NCI-H2107 (cell line): ENCODE measurements around the gene COL28A1.
A peak's percentile ranks its signal among the peaks of the same experiment; 100 is the strongest.
"Not testable (repeated sequence)": the region's sequence is repeated elsewhere in the genome, so short reads cannot be mapped to it uniquely, and the experiment has no call there.

Experiments
- DNase-seq: peaks from one replicate; lab custom pipeline; 2025; lab: John Stamatoyannopoulos, UW

Gene COL28A1

DNA sequence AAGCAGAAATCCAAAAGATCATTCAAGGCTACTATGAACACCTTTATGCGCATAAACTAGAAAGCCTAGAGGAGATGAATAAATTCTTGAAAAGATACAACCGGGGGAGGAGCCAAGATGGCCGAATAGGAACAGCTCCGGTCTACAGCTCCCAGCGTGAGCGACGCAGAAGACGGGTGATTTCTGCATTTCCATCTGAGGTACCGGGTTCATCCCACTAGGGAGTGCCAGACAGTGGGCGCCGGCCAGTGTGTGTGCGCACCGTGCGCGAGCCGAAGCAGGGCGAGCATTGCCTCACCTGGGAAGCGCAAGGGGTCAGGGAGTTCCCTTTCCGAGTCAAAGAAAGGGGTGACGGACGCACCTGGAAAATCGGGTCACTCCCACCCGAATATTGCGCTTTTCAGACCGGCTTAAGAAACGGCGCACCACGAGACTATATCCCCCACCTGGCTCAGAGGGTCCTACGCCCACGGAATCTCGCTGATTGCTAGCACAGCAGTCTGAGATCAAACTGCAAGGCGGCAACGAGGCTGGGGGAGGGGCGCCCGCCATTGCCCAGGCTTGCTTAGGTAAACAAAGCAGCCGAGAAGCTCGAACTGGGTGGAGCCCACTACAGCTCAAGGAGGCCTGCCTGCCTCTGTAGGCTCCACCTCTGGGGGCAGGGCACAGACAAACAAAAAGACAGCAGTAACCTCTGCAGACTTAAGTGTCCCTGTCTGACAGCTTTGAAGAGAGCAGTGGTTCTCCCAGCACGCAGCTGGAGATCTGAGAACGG, 70.5 kb downstream of the COL28A1 start:
- DNase-seq, result not testable (repeated sequence)

DNA sequence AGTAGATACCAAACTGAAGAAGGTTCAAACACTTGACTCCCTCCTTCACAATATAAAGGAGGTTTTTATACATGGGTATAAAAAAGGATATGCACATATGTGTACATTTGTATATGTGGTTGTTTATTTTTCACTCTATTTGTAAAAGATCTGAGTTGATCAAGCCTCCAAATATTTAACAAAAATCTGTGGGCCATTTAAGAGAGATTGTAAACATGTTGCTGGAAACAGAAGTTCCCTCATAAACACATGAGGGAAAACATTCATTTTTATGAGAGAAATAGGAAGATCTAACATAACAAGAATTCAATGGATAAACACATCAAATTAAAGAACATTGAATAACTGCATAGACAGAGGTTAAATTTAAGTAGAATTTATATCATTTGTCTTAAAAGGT, 81.7 kb downstream of the COL28A1 start:
- no peak for DNase-seq

DNA sequence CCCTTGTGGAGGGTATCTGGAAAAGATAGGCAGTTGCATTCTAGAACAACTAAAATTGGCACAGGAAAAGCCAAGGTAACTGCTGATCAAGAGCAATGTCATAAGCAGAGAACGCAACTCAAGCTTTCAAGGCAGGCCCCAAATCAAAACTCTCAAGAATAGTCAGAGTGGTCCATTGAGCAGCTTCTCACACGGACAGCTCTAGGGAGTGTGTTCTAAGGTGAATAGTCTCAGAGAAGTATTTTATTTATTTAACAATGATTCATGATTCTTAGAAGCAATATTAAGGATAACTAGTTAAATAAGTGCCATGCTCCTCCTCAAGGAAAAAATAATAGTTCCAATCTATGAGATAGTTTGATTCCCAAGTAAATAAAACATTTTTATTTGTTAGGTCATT, 83.0 kb downstream of the COL28A1 start:
- DNase-seq, result no peak

DNA sequence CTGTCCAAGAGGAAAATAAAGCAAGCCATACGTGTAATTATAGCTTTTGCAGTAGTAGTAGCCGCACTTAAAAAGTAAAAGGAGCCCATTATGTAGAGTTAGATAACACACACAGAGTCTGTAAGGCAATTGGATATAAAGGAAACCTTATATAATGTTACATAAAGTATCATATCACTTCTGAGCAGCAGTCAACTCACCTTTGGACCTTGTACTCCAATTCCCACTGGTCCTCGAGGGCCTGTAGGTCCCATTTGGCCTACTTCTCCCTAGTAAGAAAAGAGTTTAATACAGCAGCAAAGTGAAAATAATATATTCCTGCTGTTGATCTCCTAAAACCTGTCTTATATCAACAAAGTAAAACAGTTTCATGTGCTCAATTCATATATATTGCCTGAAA, 83.6 kb downstream of the COL28A1 start:
- DNase-seq, result no peak

DNA sequence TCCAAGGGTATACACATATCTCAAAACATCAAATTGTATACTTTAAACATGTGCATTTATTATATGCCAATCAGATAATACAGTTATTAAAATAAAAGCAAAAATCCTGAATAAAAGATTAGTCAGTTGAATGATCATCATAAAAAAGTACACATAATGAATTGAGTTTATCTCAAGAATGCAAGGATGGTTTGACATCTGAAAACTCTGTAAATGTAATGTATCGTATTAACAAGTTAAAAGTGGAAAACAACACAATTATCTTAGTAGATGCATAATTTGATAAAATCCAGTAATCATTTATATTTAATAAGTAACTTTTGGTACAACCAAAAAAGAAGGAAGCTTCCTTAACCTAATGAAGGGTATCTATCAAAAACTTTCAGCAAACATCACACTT, 86.6 kb downstream of the COL28A1 start:
- no peak for DNase-seq

DNA sequence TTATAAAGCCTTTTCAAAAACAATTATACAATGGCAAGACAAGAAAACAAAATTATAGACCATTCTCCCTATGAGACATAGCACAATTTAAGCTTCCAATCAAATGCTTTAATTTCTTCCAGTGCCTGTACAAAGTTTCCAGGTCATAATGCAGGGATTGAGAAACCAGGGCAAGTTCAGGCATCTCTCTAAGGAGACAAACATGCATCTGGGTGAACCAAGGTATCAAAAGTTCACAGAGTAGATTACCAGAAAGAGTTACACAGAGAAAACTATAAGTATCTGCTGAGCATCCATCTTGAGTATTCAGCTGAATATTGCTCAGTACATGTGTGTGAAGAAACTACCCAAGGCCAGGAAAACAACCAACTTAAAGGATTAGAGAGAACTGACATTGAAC, 89.1 kb downstream of the COL28A1 start:
- no peak for DNase-seq

DNA sequence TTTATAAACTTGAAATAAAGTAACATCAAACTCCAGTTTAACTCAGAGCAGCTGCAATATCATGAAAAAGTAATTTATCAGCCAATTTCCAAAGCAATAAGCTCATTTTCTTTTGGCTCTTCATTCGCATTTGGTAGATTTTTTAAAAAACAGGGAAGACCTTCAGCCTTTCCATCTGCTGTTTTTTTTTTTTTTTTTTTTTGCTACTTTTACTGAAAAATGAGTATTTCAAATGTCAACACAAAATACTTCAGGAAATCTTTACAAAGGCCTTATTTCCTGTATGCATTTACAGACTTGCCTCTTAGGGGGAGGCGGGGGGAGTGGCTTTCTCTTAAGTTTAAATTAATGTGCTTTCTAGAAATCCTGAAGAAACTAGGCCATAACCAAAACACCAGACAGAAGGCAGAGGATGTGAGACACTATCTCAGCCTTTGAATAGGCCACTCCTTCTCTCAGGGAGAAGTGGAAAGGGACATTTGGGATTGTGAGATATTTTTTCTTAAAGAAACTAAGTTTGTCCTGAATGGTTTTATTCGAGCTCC, 91.8 kb downstream of the COL28A1 start:
- no peak for DNase-seq

DNA sequence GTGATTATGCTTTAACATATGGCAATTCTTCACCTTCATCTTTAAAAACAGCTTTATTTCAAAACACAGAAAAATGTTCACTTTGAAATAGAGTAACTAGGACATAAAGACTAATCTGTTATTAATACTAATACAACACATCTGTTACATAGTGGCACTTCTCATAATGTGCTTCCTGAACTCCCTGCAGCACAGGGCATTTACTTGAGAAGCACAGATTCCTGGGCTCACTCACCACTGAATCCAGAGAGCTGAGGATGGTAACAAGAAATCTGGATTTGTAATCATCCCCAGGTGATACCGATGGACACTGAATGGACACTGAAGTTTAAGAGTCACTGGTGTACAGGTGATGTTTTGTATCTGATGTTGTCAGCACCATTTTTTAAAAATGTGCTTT, 96.1 kb downstream of the COL28A1 start:
- DNase-seq, result no peak

DNA sequence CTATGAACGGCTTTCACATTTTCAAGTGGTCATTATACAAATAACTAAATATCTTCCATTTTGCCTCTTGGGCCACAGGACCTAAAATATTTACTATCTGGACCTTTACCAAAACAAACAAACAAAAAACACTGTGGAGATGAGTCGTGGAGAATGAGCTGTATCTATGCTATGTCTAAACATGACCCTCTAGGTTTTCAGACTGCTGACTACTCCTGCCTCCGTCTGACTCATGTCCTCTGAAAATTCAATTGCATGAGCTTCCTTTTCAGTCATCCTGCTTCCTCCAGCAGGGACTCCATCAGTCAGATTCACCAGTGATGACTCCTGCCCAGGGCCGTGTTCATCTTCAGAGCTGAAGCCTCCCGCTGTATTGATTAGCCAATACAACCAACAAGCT, 96.8 kb downstream of the COL28A1 start:
- no peak for DNase-seq

DNA sequence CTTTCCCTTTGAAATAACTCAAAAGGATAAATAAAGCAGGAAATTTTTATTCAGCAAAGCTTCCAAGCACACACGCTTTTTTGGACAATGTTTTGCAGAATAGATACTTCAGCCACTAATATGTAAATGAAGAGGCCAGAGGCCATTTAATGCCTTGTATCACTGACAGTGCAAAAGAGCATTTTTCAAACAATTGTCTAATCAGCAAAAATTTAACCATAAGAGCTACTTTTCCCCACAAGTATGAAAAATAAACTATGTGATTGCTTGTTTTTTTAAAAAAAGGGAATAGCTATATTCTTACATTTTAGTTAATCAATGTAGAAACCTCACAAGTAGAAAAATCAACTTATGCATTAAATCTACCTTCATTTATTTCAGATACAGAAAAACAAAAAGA, 99.7 kb downstream of the COL28A1 start:
- no peak for DNase-seq

DNA sequence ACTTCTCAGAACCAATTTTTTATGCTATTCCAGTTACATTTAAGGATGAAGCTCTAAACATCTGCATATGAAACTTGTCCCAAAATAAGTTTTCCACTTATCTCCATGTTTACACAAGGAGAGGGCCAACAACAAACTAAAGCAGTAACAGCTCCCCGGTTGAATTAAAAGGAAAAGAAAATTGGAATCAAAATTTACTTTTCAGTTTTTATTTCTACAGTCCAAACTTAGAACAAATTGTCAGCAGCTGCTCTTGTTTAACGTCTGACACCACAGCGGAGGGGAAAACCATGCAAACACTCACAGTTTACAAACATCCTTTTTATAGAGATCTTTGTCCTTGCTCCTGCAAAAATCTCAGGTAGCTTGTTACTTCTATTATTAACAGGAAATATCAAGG, 101.3 kb downstream of the COL28A1 start:
- no peak for DNase-seq

DNA sequence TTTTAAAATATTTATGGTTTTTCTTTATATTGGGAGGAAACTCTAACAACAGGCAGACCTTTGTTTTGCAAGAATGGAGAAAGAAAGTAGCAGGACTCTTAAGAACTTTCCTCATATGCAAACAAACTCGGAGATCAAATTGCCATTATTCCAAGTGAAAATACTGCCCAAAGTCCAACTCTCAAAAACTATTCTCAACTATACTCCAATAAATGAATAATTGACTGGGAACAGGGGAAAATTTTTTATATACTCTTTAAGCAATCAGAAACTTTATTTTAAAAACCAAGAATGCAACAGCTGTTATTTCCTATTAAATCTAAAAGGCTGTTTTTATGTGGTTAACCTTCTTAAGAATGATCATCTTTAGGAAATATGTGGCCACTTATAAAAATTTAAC, 101.9 kb downstream of the COL28A1 start:
- no peak for DNase-seq

DNA sequence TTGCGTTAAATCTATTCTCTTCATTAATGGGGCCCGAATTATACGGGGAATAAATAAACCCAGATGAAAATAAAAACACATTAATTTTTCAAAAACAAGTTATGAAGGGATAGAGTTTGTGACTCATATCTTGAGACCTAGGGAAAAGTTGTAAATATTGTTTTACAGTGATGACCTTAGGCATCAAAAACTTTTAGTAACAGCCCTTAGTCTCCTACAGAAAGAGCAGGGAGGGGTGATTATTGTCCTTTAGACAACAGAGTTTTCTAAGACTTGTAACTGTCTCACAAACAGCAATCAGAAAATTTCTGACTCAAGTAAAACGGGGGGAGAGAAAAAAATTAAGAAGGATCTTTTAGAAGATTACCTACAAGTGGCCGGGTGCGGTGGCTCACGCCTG, 102.7 kb downstream of the COL28A1 start:
- DNase-seq, result no peak

DNA sequence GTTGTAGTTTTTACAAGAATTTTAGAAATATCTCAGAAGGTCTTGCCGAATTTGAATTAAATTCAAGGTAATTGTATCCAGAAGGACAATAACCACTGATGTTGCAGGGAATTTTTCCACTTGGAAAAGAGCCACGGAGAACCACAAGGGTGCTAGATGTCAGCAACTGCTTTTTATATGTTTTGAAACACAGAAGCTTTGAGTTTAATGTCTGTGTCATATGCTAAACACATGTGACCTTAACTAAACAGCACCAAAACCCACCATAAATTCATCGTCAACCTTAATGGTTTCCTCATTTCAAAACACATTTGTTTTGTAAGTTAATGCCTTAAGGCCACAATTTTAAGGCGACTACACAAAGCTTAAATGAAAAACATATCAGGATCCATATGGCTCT, 106.9 kb downstream of the COL28A1 start:
- no peak for DNase-seq

DNA sequence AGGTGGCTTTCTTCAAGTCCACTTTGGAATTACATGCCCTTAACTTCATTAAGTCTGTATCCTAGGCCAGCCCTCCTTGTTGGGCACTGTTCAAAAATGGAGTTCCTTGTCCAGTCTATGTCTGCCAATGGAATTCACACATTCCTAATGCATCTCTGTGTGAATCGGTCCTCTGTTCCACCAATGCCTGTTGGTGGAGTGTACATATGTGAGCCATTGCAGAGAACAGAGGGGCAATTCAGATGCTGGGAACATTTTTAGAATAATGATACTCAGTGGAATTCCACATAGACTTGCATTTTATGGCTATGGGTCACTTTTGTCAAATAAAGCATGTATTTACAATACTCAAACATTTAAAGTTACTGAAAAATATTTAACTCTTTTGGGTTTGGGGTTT, 108.3 kb downstream of the COL28A1 start:
- DNase-seq, result no peak

DNA sequence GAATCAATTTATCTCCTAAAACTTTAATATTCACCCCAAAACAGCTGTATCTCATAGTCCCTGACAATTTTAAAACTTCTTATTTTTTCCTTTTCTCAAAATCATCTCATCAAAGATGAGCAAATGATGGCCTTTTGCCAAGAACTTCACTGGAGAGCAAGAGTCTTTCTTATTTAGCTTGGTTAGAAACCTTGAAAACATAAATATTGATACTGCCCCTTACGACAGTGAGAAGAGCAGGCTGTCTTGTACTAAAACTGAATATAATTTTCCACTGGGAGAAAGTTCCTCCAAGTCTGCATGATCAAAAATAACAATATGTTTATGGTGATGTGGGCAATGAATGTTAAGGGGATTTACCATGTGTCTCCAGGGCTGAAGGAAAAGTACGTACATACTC, 109.0 kb downstream of the COL28A1 start:
- no peak for DNase-seq

DNA sequence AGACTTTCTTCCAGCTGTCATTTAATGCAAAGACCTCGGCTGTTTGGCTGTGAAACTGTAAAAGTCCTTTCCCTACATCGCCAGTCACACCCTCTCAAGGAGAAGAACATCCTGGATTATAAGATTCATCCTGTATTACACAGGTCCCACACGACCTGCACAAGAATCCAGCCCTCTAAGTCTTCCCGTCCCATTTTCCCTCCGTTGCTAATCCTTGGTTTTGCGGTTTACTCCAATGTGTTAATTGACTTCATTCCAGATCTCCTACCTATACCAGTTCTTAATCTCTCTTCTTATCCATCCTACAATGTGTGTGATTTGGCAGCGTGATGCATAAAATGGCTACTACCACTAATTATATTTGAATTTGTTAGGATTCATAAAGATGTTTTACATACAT, 110.4 kb downstream of the COL28A1 start:
- DNase-seq, result no peak

DNA sequence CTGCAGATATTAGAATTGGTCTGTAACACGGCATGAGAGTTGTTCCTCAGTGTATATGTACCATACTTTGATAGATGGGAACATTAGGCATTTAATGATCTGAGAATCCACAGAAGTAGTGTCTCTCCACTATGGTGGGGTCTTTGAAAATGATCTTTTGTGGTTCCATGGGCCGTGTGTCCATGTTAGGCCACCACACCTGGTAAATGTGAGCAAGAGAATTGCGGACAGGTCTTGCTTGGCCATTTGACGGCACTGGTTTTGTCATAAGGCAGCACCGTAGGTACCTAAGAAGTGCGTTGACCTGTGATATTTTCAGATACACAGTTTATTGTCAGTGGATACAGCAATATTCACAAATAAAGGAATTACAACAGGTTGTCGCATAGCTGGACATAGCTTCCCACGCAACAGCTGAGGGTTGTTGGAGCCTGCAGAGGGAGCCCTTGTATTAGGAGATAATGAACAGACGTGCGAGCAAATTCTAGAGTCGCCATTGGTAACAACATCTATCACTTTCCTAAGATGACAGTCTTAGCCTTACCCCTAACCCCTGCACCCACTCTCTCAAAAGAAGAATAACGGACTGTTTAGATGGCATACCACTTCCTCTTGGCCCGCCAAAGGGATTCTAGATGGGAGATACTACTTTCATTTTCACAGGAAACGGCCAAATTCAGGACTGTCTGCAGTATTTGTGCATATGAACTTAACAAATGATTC, 111.4 kb downstream of the COL28A1 start:
- peak; percentile 71 for DNase-seq

DNA sequence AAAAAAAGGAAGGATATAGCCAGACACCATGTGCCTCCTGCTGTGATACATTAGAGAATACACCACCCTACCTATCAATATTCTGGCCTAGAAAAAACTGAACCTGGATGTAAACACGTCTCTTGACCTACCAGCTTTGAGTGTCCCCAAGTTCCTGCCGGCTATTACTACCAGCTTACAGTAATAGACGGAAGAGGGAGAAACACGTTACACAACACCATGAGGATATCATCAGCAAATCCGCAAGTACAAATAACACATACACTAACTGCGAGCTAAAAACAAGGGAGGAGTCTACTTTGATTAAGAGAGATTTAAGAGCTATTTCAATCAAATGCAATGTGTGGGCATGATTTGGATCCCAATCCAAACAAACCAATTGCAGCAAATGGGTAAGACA, 113.0 kb downstream of the COL28A1 start:
- no peak for DNase-seq

DNA sequence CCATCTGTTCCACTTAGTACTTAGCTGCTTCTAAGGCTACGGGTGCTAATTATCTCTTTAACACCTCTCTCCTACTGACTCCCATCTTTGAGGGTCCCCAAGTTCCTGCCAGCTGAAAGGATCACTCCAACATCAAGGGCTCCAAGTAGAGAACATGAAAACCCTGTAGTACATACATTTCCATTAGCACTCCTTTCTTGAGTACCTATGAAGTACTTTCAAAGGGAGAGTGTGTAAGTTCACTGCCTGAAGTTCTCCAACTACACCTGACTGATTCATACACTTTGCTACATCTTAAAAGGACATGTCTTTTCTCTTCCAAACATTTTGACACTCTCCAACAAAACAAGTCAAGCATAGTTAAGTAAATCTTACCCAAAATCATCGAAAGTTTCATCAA, 113.8 kb downstream of the COL28A1 start:
- no peak for DNase-seq

DNA sequence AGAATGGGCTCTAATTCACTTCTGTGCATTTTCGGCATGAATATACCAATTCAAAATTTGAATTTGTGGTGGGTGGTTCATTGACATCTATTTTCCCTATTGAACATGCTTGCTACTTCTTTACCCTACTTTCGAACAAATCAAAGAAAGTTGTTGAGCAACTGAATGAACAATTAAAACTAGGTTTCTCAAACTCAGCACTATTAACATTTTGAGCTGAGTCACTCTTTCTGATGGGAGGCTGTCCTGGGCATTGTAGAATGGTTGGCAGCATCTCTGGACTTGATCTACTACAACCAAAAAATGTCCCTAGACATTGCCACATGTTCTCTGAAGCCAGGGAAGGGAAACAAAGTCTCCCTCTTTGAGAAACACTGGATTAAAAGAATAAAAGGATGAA, 116.7 kb downstream of the COL28A1 start:
- DNase-seq, result no peak

DNA sequence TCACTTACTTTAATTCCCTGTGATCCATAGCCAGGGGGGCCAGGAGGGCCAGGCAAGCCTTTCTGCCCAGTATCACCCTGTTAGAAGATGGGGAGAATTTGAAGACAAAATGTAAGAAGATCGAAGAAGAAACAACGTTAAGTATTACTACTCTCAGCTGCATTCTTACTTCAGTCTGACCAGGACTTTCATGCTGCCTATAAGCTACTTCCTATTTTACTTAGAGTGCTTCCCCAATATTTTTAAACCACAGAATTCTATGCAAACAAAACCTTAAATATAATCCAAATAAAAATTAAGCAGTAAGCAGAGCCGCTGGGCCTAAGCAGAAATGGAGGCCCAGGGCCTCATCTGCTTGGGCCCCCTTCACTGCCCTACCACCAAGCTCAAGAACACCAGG, 117.8 kb downstream of the COL28A1 start:
- no peak for DNase-seq

DNA sequence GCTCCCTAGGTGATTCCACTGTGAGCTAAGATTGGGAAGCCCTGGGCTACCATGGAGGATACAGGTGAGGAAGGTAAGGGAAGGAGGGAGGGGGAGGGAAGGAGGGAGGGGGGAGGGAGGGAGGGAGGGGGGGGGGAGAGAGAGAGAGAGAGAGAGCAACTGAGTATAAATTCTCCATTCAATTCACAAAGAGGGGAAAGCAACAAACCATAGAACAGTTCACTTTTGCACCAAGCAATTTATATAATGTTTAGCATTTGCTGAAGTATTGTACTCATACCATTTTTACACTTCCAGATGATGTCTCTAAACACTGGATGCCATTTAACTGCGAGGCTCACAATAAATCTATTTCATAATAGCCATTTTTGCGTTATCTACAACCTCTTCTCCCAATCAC, 118.3 kb downstream of the COL28A1 start:
- DNase-seq, result no peak
